Measurements from ENCODE around the gene MVP.

DNA sequence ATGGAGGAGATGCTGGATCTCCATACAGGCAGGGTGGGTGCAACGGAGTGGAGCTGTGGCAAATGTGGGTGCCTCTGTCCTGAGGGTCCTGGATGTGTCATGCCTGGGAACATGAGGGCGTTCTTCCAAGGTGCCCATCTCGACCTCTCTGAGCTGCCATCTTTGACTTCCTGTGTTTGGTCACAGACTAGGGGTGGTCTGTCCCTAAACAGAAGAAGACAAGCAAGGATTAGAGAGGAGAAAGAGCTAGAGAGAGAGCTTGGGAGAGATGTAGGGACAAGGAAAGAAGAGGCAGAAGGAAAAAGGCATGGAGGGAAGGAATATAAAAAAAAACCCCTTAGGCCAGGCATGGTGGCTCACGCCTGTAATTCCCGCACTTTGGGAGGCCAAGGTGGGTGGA lies 45.5 kb upstream of the MVP start:
- no peak for TF ChIP-seq POLR2A (IDR thresholded peaks at IDR 0.05; ENCODE audit: borderline replicate concordance, extremely low read depth, insufficient read depth, insufficient read length)
- no peak for TF ChIP-seq CTCF (IDR thresholded peaks at IDR 0.05 in 2 of 3, conservative IDR thresholded peaks at IDR 0.05 in 1 of 3; ENCODE audit: borderline replicate concordance in 1 of 3, insufficient read depth in 1 of 3, low read depth in 2 of 3, low read length in 2 of 3)
- no peak for TF ChIP-seq YY1 (IDR thresholded peaks at IDR 0.05; ENCODE audit: extremely low read depth, insufficient replicate concordance, low read depth, low read length)
- no peak for TF ChIP-seq POLR2AphosphoS5 (IDR thresholded peaks at IDR 0.05; ENCODE audit: low read depth, low read length)
- TF ChIP-seq EZH2 (IDR thresholded peaks at IDR 0.05), result no peak
- no peak for TF ChIP-seq MAX (IDR thresholded peaks at IDR 0.05)

Data from HCT116 (cell line).